ENCODE data around the gene DENND2D.

Gene DENND2D

GRCh38 chr1:111238056-111238795 is 37.8 kb upstream of the DENND2D start:
- no peak for TF ChIP-seq CTCF (conservative IDR thresholded peaks at IDR 0.05; ENCODE audit: low read depth, low read length)
- no peak for DNase-seq (ENCODE audit: low read depth)
- no peak overlapping the region for H3K4me3 ChIP-seq (ENCODE audit: low read depth, low read length)

- no peak overlapping the region for H3K4me3 ChIP-seq (ENCODE audit: low read depth, low read length)
- DNase-seq (ENCODE audit: low read depth), result no peak
- no peak for TF ChIP-seq CTCF (conservative IDR thresholded peaks at IDR 0.05; ENCODE audit: low read depth, low read length)
Measured at GRCh38 chr1:111236806-111237205, 36.4 kb upstream of the DENND2D start.

GRCh38 chr1:111236379-111236778 is 35.9 kb upstream of the DENND2D start:
- TF ChIP-seq CTCF (conservative IDR thresholded peaks at IDR 0.05; ENCODE audit: low read depth, low read length), result no peak
- no peak for DNase-seq (ENCODE audit: low read depth)
- no peak overlapping the region for H3K4me3 ChIP-seq (ENCODE audit: low read depth, low read length)

GRCh38 chr1:111234866-111235265 is 34.4 kb upstream of the DENND2D start:
- no peak for TF ChIP-seq CTCF (conservative IDR thresholded peaks at IDR 0.05; ENCODE audit: low read depth, low read length)
- no peak overlapping the region for H3K4me3 ChIP-seq (ENCODE audit: low read depth, low read length)
- DNase-seq (ENCODE audit: low read depth), result peak; percentile 31

- DNase-seq (ENCODE audit: low read depth), result no peak
- H3K4me3 ChIP-seq (ENCODE audit: low read depth, low read length), result no peak overlapping the region
- no peak for TF ChIP-seq CTCF (conservative IDR thresholded peaks at IDR 0.05; ENCODE audit: low read depth, low read length)
Measured at GRCh38 chr1:111234258-111234657, 33.8 kb upstream of the DENND2D start.

GRCh38 chr1:111232134-111232533 is 31.7 kb upstream of the DENND2D start:
- no peak for TF ChIP-seq CTCF (conservative IDR thresholded peaks at IDR 0.05; ENCODE audit: low read depth, low read length)
- H3K4me3 ChIP-seq (ENCODE audit: low read depth, low read length), result no peak overlapping the region
- no peak for DNase-seq (ENCODE audit: low read depth)

GRCh38 chr1:111228748-111229126 is 28.3 kb upstream of the DENND2D start:
- no peak overlapping the region for H3K4me3 ChIP-seq (ENCODE audit: low read depth, low read length)
- no peak for DNase-seq (ENCODE audit: low read depth)
- no peak for TF ChIP-seq CTCF (conservative IDR thresholded peaks at IDR 0.05; ENCODE audit: low read depth, low read length)

Data from choroid plexus epithelial cell (primary cell).